ENCODE measurements around the gene LRRC36.

LRRC36 gene, protein sequence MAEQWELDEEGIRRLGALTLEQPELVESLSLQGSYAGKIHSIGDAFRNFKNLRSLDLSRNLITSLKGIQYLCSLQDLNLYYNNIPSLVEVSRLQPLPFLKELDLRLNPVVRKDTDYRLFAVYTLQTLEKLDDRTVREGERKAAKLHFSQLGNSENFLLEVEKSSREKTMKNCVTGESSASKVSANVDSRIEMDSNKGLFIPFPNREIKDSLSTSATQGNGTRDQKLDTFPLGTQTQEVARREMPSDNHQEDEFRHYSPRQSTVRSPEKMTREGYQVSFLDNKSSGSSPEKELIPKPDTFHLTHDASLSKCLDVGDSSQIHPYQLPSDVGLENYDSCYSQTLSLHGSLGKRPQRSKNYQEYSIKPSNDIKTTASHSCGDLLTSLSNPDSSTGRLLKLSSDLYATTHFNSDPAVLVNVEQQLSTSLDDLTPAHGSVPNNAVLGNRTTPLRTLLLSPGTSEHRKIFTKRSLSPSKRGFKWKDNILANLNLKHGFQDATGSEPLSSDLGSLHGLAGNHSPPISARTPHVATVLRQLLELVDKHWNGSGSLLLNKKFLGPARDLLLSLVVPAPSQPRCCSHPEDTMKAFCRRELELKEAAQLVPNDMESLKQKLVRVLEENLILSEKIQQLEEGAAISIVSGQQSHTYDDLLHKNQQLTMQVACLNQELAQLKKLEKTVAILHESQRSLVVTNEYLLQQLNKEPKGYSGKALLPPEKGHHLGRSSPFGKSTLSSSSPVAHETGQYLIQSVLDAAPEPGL

GRCh38 chr16:67326472-67327309 lies at the start of gene LRRC36, which contains the start of gene KCTD19:
TSS of gene LRRC36 (plus strand) at chr16:67326815. CDS start at chr16:67326863, 48 bp downstream.
TSS of gene KCTD19 (minus strand) at chr16:67326741. CDS start at chr16:67326707, 34 bp downstream.
- DNase-seq, result no peak

DNA sequence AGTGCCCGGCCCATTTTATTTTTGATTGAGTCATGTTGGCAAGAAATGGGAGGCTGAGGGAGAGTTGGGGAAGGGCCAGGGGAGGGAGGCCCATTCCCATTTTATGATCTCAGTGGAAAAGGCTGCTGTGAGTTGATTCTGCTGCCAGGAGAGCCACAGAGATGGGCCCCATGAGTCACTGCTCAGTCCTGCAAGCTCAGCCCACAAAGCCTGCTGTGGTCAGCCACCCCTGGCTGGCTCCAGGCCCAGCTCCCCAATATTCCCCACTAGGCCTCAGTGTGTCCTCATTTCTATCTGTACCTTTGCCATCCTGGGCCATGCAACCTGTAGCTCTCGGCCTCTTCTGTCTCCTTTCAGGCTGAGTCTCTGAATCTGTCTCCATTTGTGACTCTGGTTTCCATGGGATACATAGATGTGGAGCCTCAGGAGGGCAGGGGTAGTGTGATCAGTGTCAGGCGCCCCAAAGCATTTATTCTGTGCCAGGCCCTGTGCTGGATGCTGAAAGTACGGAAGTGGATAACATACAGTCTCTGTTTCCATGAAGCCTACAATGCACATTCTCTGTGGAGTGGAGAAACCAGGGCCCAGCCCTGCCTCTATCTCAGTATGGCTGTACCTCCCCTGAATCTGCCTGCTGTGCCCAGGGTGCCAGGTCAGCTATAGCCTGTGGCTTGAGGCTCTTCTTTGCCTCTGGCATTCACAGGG lies 49.2 kb upstream of the LRRC36 start:
- DNase-seq, result peak; percentile 99

GRCh38 chr16:67277999-67278772 lies 48.4 kb upstream of the LRRC36 start:
- DNase-seq, result peak; percentile 92

DNA sequence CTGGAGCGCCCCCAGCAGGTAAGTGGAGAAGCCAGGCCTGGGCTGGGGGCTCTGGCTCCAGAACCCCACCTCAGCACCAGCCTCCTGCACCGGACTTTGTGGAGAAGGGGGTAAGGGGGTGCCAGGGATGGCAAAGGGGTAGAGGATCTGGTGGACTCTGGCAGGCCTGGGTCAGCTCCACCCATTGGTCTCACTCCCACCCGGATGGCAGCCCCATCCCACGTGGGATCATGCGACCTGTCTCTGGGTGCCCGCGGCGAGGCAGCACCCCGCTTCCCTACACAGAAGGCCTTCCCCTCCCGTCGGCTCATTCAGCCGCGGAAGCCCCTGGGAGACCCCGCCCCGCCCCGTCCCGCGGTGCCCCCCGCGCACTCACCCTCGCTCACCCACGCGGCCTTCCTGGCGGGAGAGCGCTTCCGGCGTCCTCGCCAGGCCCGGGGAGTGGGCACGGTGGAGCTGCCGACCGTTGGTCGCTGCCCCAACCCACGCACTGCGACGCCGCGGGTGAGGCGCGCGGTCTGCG lies 47.8 kb upstream of the LRRC36 start:
- peak; percentile 25 for DNase-seq

GRCh38 chr16:67279296-67280089 lies 47.1 kb upstream of the LRRC36 start, which contains the start of gene PLEKHG4:
TSS of gene PLEKHG4 (plus strand) at chr16:67279532. CDS start at chr16:67280045, 513 bp downstream.
- peak; percentile 84 for DNase-seq

GRCh38 chr16:67280090-67281015 lies 46.3 kb upstream of the LRRC36 start:
- DNase-seq, result no peak

DNA sequence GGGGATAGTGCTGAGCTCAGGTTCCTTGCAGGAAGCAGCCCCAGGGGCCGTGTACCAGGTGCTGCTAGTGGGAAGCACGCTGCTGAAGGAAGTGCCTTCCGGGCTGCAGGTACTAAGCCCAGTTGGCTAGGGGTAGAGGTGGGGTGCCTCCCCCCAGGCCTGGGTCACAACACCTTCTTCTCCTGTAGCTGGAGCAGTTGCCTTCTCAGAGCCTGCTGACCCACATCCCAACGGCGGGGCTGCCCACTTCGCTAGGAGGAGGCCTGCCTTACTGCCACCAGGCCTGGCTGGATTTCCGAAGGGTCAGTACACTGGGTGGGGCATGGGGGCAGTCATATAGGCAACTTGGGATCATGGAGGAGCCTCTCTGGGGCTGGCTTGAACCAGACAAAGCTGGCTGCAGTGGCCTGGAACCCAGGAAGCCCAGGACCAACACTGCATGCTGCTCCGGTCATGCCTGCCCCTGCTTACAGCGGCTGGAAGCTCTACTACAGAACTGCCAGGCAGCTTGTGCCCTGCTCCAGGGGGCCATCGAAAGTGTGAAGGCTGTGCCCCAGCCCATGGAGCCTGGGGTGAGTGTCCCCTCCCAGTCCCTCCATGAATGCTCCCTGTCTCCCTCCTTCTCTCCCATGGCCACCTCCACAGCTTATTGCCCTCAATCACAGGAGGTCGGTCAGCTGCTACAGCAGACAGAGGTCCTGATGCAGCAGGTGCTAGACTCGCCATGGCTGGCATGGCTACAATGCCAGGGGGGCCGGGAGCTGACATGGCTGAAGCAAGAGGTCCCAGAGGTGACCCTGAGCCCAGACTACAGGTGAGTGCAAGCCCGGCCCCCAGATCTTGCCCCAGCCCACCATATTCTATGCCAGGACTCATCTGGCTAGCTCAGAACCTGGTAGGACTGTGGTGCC lies 44.8 kb upstream of the LRRC36 start:
- no peak for DNase-seq

GRCh38 chr16:67282447-67282805 lies 44.2 kb upstream of the LRRC36 start:
- DNase-seq, result no peak

- peak; percentile 37 for DNase-seq
Observed at GRCh38 chr16:67283039-67283825, 43.4 kb upstream of the LRRC36 start.

- DNase-seq, result no peak
Observed at GRCh38 chr16:67283826-67284555, 42.6 kb upstream of the LRRC36 start.

- peak; percentile 21 for DNase-seq
Observed at GRCh38 chr16:67284699-67285646, 41.6 kb upstream of the LRRC36 start.

DNA sequence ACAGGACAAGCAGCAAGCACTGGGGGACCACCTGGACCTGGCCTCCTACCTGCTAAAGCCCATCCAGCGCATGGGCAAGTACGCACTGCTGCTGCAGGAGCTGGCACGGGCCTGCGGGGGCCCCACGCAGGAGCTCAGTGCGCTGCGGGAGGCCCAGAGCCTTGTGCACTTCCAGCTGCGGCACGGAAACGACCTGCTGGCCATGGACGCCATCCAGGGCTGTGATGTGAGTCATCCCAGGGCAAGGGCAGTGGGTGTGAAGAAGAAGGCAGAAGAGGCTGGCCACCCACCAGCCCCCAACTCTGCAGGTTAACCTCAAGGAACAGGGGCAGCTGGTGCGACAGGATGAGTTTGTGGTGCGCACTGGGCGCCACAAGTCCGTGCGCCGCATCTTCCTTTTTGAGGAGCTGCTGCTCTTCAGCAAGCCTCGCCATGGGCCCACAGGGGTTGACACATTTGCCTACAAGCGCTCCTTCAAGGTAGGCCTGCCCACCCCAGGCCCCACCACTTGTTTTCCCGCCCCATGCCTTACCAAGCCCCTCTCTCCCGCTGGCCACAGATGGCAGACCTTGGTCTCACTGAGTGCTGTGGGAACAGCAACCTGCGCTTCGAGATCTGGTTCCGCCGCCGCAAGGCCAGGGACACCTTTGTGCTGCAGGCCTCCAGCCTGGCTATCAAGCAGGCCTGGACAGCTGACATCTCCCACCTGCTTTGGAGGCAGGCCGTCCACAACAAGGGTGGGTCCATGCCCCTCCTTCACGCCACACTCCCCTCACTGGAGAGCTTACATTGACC lies 40.0 kb upstream of the LRRC36 start:
- no peak for DNase-seq

- no peak for DNase-seq
Observed at GRCh38 chr16:67287960-67288359, 38.7 kb upstream of the LRRC36 start.

GRCh38 chr16:67291461-67291860 lies 35.2 kb upstream of the LRRC36 start:
- no peak for DNase-seq
